Limb (tissue), 2 donors: ENCODE data around the gene SERPIND1.
"Not testable (repeated sequence)": the region's sequence is repeated elsewhere in the genome, so short reads cannot be mapped to it uniquely, and the experiment has no call there.

Experiments
- DNase-seq, 2 donors: peaks; one replicate each; pipeline ENCODE4 v3.0.0-alpha.2; 2016; ENCODE audit errors: extremely low spot score in 2 of 2

Gene SERPIND1

DNA sequence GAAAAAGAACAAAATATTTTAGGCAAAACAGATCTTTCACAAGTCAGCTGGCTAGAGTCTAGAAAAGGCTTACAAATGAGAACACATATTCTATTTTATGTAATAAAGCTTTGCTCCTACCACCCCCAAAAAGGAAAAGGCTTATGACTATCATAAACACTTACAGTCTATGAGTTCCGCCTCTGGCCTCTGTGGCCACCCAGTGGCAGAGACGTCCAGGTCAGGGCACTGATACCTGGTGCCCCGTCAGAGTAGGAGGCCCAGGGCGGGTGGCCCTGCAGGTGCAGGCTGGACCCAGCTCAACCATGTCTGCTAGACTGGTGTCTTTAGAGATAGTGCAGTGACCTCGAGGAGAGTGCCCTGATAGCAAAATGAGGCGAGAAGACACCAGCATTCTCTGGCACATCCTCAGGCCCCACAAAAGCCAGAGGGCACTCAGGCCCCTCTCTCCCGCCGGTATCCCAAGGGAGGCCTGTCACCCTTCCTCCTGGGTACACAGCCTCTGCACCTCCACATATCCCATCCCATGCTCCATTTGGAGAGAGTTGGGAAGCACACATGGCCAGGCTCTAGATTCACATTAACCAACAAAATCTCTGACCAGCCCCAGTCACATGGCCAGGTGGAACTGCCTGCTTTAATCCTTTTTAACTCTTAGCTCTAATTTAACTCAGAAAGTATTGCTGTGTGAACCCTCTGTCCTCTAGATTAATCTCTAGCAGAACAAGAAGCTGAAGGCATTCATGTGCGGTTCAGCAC lies 27.3 kb upstream of the SERPIND1 start:
- DNase-seq: no peak

DNA sequence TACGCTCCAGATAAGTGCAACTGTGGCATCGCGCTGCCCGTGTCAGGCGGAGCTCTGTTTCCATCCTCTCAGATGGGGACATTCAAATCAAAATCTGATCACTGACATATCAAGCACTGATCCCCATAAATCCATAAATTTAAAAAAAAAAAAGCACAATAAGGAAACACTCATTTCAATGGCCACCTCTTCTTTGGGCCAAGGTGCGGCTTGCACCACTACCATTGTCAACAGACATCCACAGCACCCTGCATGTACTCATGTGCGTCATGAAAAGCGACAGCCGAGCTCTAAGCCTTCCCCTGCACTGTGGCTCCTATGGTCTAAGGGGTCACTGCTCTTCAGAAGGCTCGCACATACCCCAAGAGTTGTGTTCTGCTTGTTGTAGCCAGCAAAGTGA lies 26.7 kb upstream of the SERPIND1 start:
- no peak for DNase-seq

DNA sequence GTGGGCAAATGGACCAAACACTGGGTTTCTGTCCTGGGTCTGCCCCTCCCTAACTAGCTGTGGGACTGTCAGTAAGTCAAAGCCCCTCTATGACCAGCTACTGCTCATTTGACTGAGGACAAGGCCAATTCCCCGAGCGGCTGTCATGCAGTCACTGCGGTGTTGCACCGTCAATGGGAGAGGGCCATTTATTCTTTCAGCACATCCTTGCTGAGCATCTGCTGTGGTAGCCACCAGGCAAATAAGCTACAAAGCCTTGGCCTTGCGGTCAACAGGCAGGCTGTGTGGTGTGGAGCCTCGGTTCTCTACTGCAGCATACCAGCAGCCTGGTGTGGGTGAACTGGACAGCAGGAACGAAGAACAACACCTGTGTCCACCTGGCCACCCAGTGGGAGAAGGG lies 25.8 kb upstream of the SERPIND1 start:
- no peak for DNase-seq

GRCh38 chr22:20748731-20749428 lies 25.0 kb upstream of the SERPIND1 start:
- DNase-seq: peak in 1 of 2 donors; percentile 33

GRCh38 chr22:20749453-20749852 lies 24.5 kb upstream of the SERPIND1 start:
- no peak for DNase-seq

DNA sequence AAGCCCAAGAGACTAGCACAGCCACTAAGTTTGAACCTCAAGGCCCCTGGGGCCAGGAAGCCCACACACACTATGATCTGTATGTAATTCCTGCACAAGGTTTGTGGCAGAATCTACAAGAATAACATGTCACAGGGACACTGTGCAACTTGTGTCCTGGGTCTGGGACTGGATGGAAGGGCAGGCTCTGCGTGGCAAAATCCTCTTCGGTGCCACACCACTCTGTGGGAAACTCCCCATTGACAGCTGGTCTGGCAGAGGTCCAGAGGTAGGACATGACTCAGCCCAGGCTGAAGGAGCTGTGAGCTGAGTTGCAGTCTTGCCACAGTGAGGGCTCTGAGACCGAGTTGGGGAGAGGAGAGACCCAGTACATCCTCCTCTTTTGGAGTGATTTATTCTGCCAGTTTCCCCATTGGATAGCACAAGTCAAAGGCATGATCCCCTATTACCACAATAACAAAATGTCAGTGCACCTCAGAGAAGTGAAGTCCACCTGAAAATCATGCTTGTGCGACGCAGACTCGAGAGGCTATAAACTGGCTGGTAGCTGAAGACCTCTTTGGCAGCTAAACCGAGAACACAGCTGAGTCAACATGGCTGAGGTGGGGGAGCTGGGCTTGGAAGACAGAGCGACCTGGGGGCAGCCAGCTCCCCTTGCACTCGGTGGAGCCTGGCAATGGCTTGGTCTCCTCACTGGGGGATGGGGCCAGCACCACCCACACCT lies 23.3 kb upstream of the SERPIND1 start:
- DNase-seq: peak; percentile 40 to 47

- peak in 1 of 2 donors; percentile 38 for DNase-seq
Observed at GRCh38 chr22:20751185-20751851, 22.6 kb upstream of the SERPIND1 start.

DNA sequence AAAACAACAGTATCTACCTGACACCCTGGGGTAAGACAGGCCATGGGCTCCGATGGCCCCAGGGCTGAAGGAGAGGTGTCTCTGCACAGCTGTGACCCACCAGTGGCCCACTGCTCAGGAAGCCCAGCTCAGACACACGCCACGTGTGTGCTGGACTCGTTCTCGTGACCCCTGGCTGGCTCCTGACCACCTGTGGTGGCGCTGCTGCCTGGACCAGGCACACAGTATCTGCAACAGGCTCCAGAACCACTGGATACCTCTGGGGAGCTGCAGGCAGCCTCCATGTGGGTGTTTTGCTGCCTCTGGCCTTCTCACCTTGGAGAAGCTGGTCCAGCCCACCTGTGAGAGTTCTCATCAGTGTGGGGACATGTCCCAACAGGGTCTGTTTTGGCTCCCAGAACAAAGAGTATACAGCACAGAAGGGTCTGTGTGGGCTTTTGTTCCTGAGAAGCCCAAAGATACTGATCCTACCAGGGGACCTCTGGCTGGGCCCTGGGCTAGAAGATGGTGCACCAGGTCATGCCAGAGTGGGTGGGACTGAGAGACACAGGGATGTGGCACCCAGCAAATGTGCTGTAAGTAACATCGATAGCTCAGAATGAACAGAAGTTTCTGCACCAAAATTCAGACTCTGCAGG lies 21.7 kb upstream of the SERPIND1 start:
- DNase-seq: no peak

GRCh38 chr22:20752873-20753272 lies 21.0 kb upstream of the SERPIND1 start:
- no peak for DNase-seq

- DNase-seq: no peak
Observed at GRCh38 chr22:20756846-20757245, 17.1 kb upstream of the SERPIND1 start.

DNA sequence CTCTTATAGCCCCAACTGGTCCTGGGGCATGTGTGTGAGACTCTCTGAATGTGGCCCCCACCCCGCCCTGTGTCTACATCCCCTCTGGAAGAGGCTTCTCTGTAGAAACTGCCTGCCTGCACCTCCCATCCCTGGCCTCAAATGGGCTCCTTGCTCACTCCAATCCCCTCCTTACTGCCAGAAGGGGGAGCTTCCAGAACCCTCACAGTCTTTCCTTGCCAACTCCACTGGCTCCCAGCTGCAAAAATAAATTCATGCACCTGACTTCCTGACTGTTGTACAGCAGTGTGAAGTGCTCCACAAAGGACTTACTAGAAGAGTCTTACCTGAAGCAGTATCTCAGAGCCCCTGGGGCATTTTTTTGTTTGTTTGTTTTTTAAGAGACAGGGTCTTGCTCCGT lies 15.2 kb upstream of the SERPIND1 start:
- DNase-seq: no peak

DNA sequence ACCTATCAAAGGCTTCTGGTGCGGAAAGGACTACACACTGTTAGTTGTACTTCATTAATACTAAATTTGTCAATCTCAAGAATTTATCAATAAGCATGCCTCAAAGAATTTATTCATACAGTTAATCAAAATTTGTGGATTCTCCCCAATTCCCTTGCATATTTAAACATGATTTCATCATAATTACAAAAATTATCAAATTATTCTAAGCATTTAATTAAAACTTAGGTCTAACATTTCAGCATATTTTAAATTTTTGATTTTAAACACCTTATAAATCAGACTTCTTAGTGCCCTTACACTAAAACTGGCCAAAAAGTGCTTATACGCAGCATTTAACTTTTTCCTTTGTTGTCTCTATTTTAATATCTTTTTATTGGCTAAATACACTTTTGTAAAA lies 13.8 kb upstream of the SERPIND1 start:
- DNase-seq: no peak

DNA sequence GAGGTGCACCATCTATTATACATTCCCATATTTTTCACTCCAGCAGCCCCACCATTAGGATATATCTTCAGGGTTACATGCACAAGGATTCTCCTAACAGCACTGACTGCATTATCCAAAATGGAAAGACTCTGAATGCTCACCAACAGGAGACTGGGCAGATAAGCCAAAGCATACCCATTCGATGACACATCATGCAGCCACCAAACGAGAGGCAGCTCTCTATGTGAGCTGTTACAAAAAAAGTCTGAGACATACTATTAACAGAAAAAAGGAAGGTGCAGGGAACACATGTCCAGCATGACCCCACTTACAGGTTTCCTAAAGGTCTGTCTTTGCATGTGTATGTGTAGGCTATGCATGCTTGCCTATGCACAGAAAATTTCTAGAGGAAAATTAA lies 12.4 kb upstream of the SERPIND1 start:
- DNase-seq: no peak

DNA sequence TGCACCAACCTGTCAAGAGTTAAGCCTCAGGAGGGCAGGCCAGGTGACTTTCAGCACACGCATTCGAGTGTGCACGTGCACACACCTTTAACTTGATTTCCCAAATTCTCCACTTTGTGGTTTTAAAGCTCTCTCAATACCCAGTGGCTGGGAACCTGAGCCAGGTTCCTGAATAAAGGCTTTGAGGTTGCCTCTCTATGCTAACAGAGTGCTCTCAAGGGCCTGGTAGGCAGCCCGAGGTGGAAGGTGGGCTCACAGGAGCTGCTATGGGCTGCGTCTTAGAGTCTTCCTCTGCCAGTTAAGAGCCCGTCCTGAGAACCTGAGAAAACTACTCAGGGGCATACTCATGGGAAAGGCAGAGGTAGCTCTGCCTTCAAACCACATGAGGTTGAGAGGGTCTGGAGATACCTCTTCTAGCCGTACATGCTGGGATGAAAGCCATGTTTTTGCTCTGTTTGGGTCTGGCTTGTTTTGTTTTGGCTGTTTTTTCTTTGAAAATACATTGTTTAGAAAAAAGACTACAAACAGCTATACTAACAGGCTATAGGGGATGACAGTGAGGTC lies 11.6 kb upstream of the SERPIND1 start:
- no peak for DNase-seq

DNA sequence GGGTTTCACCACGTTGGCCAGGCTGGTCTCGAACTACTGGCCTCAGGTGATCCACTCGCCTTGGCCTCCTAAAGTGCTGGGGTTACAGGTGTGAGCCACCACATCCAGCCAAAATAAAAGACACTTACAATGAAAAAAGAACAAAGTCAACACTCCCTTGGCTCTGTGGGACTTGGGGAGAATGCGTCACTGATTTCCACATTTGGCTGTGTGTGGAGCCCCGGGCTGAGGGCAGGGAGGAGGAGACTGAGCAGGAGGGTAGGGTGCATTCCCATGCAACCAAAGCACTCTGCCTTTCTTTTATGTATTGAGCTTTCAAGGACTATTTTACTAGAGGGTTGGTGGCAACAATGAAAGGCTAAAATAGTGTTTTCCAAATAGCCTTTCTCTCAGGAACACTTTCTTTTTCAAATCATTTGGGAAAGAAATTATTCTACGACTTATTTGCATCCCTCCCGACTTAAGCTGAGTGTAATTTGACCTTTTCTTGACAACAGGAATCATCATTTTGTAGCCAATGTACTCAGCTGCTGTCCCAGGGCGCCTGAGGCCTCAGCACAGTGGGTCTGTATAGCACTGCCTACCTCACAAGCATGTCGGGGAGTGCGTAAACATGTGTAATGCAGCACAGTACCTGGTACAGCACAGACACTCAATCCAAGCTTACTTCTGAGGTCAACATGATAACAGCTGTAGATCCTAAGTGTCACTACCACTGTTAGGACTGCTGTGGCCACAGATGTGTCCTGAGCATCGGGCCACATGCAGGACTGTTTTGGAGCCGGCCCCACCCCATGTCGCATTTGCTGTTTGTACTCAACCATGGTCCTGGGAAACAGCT lies 10.1 kb upstream of the SERPIND1 start:
- DNase-seq: no peak

- no peak for DNase-seq
Observed at GRCh38 chr22:20764471-20764720, 9.5 kb upstream of the SERPIND1 start.

GRCh38 chr22:20764729-20765128 lies 9.2 kb upstream of the SERPIND1 start:
- no peak for DNase-seq

- no peak for DNase-seq
Observed at GRCh38 chr22:20765938-20766337, 8.0 kb upstream of the SERPIND1 start.

- DNase-seq: no peak
Observed at GRCh38 chr22:20766530-20766929, 7.4 kb upstream of the SERPIND1 start.

GRCh38 chr22:20769496-20769826 lies 4.5 kb upstream of the SERPIND1 start:
- not testable (repeated sequence) for DNase-seq
